Cardiac fibroblast (primary cell): ENCODE data around the gene SLC39A2.
A peak's percentile ranks its signal among the peaks of the same experiment; 100 is the strongest.

Experiments
- DNase-seq, 2 donors: peaks; one replicate each; pipeline versions ENCODE4 v3.0.0 to v3.0.0-alpha.2; 2010; ENCODE audit warnings: low read depth in 2 of 2
- H3K4me3 ChIP-seq, 2 donors: replicated peaks in 1 of 2; 1 replicate in 1 of 2; 2 replicates in 1 of 2; pipeline ENCODE4 v1.5.1; 2011; ENCODE audit warnings: low read depth in 2 of 2, low read length in 2 of 2, mild to moderate bottlenecking in 2 of 2, moderate library complexity in 1 of 2
- TF ChIP-seq, protein P1 (sequence below): IDR thresholded peaks from one replicate; pipeline ENCODE4 v1.5.1; 2011; ENCODE audit warnings: low read depth, mild to moderate bottlenecking, low read length, inconsistent platforms

Gene SLC39A2

GRCh38 chr14:21043974-21044618, 45.0 kb downstream of the SLC39A2 start:
- H3K4me3 ChIP-seq: no peak overlapping the region
- TF ChIP-seq, protein P1, sequence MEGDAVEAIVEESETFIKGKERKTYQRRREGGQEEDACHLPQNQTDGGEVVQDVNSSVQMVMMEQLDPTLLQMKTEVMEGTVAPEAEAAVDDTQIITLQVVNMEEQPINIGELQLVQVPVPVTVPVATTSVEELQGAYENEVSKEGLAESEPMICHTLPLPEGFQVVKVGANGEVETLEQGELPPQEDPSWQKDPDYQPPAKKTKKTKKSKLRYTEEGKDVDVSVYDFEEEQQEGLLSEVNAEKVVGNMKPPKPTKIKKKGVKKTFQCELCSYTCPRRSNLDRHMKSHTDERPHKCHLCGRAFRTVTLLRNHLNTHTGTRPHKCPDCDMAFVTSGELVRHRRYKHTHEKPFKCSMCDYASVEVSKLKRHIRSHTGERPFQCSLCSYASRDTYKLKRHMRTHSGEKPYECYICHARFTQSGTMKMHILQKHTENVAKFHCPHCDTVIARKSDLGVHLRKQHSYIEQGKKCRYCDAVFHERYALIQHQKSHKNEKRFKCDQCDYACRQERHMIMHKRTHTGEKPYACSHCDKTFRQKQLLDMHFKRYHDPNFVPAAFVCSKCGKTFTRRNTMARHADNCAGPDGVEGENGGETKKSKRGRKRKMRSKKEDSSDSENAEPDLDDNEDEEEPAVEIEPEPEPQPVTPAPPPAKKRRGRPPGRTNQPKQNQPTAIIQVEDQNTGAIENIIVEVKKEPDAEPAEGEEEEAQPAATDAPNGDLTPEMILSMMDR: no peak
- DNase-seq: no peak

- DNase-seq: peak in 1 of 2 donors; percentile 56
- H3K4me3 ChIP-seq: no peak overlapping the region
- TF ChIP-seq, protein P1: no peak
Observed at GRCh38 chr14:21047378-21047781, 48.3 kb downstream of the SLC39A2 start.

- no peak overlapping the region for H3K4me3 ChIP-seq
- peak in 1 of 2 donors; percentile 32 for DNase-seq
- TF ChIP-seq, protein P1: no peak
Observed at GRCh38 chr14:21048638-21049037, 49.5 kb downstream of the SLC39A2 start.

- DNase-seq: peak; percentile 50 to 56
- TF ChIP-seq, protein P1: no peak
- no peak overlapping the region for H3K4me3 ChIP-seq
Observed at GRCh38 chr14:21049271-21049673, 50.2 kb downstream of the SLC39A2 start.

GRCh38 chr14:21050597-21050996, 51.5 kb downstream of the SLC39A2 start:
- TF ChIP-seq, protein P1: no peak
- no peak overlapping the region for H3K4me3 ChIP-seq
- DNase-seq: no peak
